Effector memory CD4-positive, alpha-beta T cell (primary cell): ENCODE results near the gene BACH1.

Experiments
- DNase-seq, 3 donors: peaks; one replicate each; pipeline ENCODE4 v3.0.0-alpha.2; 2020
- H3K27ac ChIP-seq: 2 replicates; pipeline ENCODE4 v1.7.0; 2013; ENCODE audit warnings: mild to moderate bottlenecking, low read length, moderate library complexity; ENCODE audit not compliant: insufficient read depth, poor library complexity, severe bottlenecking
- H3K27me3 ChIP-seq: replicated peaks from 2 replicates; pipeline ENCODE4 v1.7.0; 2013; ENCODE audit warnings: mild to moderate bottlenecking, low read length; ENCODE audit not compliant: insufficient read depth, control insufficient read depth, poor library complexity, severe bottlenecking
- H3K36me3 ChIP-seq: 2 replicates; pipeline ENCODE4 v1.7.0; 2013; ENCODE audit warnings: mild to moderate bottlenecking, low read length, moderate library complexity; ENCODE audit not compliant: control insufficient read depth, insufficient read depth
- H3K4me1 ChIP-seq: 2 replicates; pipeline ENCODE4 v1.7.0; 2013; ENCODE audit warnings: low read length, mild to moderate bottlenecking; ENCODE audit not compliant: control insufficient read depth, insufficient read depth, poor library complexity, severe bottlenecking
- H3K4me3 ChIP-seq: 2 replicates; pipeline ENCODE4 v1.7.0; 2013; ENCODE audit warnings: low read length, low read depth, mild to moderate bottlenecking; ENCODE audit not compliant: insufficient read depth, poor library complexity, severe bottlenecking
- H3K9me3 ChIP-seq: 2 replicates; pipeline ENCODE4 v1.7.0; 2013; ENCODE audit warnings: mild to moderate bottlenecking, low read length, moderate library complexity; ENCODE audit not compliant: control insufficient read depth

BACH1 gene

GRCh38 chr21:29321932-29322928 is 23.5 kb downstream of the BACH1 start:
- no peaks in the 10 kb centered on the region for H3K36me3 ChIP-seq
- H3K27ac ChIP-seq = no peak overlapping the region

GRCh38 chr21:29323189-29323588 is 24.5 kb downstream of the BACH1 start:
- H3K9me3 ChIP-seq = no peaks in the 10 kb centered on the region
- H3K36me3 ChIP-seq = no peaks in the 10 kb centered on the region

More at GRCh38 chr21:29321932-29322928, 23.5 kb downstream of the BACH1 start:
- Histone ChIP-seq H3K4me3 (no peak overlapping the region), H3K9me3 (no peaks in the 10 kb centered on the region), H3K27me3 (no peaks in the 10 kb centered on the region), H3K4me1 (no peaks in the 10 kb centered on the region)
- no peak for DNase-seq

GRCh38 chr21:29326914-29327554 is 28.3 kb downstream of the BACH1 start:
- H3K9me3 ChIP-seq = no peaks in the 10 kb centered on the region
- H3K4me1 ChIP-seq = no peaks in the 10 kb centered on the region
- no peak overlapping the region for H3K4me3 ChIP-seq
- H3K27me3 ChIP-seq = no peaks in the 10 kb centered on the region
- DNase-seq = no peak
- no peak overlapping the region for H3K27ac ChIP-seq
- H3K36me3 ChIP-seq = peaks cover 10% of the 10 kb centered on the region

More at GRCh38 chr21:29323189-29323588, 24.5 kb downstream of the BACH1 start:
- DNase-seq = no peak
- Histone ChIP-seq H3K4me1 (no peaks in the 10 kb centered on the region), H3K27me3 (no peaks in the 10 kb centered on the region), H3K4me3 (no peak overlapping the region), H3K27ac (no peak overlapping the region)

GRCh38 chr21:29329406-29329805 is 30.7 kb downstream of the BACH1 start:
- DNase-seq = no peak
- H3K4me3 ChIP-seq = no peak overlapping the region
- no peak overlapping the region for H3K27ac ChIP-seq
- peaks cover 12% of the 10 kb centered on the region for H3K36me3 ChIP-seq
- H3K27me3 ChIP-seq = no peaks in the 10 kb centered on the region
- no peaks in the 10 kb centered on the region for H3K9me3 ChIP-seq
- no peaks in the 10 kb centered on the region for H3K4me1 ChIP-seq

DNA sequence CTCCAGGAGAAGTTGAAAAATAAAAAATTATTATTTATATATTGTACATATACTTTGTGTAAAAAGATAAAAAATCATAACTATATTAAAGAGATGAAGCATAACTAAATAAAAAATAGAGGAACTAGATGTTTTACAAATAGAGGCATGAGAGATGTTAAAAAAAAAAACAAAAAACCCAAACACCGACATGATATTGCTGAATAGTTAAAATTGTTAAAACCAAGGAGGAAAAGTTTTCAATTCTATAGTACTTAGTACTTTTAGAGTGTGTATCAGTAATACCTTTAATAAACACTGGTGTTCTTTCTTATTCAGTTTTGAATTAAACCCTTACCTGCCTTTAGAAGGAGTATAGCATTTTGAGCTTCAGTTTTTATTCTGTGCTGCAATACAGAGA is 32.1 kb downstream of the BACH1 start:
- Histone ChIP-seq H3K27me3 (no peaks in the 10 kb centered on the region), H3K4me1 (no peaks in the 10 kb centered on the region), H3K4me3 (no peak overlapping the region), H3K27ac (no peak overlapping the region), H3K36me3 (peaks cover 12% of the 10 kb centered on the region), H3K9me3 (no peaks in the 10 kb centered on the region)
- no peak for DNase-seq

DNA sequence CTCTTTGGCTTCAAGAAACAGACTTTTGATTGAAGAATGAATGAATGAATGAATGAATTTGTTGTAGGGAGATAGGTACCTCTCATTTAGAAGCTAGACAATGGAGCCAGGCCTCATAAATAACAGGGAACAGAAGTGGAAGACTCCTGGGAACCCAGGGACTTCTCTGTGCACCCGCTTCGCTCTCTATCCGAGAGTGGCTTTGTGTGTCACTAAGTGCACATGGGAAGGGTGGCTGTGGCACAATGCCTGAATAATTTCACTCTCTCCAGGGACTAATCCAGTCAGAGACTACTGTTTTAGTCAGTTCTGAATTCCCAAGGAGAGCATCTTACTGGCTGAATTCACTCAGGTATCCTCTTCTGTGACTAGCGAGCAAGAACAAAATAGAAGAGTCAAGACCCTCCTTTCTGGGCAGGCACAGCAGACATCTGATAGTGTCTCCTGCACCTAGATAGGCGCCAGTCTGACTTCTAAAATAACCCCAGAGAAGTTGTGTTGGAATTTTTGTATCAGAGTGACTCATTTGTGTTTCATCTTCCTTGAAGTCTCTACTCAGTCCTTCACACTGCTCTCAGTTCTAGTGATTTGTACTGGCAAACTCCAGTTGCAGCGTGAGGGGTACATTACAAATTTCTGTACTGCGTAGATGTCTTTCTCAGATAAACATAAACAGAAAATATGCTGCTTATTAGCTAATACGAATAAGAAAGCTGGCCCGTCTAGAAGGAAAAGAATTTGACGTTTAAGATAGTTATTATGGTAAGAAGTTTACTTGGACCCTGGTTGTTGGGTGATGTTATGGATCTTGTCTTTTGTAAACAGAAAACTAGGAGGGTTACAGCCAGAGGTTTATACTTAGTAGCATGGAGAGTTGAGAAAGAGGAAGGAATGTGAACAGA is 34.0 kb downstream of the BACH1 start:
- DNase-seq = no peak
- H3K27ac ChIP-seq = no peak overlapping the region
- no peaks in the 10 kb centered on the region for H3K4me1 ChIP-seq
- no peak overlapping the region for H3K4me3 ChIP-seq
- peaks cover 12% of the 10 kb centered on the region for H3K36me3 ChIP-seq
- no peaks in the 10 kb centered on the region for H3K27me3 ChIP-seq
- no peaks in the 10 kb centered on the region for H3K9me3 ChIP-seq

DNA sequence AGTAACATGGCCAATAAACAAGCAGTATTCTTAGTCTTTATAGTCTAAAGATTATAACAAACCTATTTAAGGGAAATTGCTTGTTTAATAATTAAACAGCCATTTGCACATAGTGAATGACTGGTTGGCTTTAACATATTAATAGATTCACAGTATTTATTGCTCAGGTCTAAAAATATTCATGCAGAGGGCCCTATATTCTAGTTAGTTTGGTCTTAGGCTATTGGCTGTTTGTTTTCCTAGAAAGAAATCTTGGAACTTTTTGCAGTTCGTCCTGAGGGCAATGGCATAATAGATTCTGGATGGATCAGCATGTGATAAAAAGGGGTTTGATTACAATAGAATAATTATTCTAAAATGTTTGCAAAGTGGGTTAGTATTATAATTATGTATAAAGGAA is 34.7 kb downstream of the BACH1 start:
- Histone ChIP-seq H3K4me3 (no peak overlapping the region), H3K36me3 (peaks cover 12% of the 10 kb centered on the region), H3K27ac (no peak overlapping the region), H3K27me3 (no peaks in the 10 kb centered on the region), H3K9me3 (no peaks in the 10 kb centered on the region), H3K4me1 (no peaks in the 10 kb centered on the region)
- no peak for DNase-seq

DNA sequence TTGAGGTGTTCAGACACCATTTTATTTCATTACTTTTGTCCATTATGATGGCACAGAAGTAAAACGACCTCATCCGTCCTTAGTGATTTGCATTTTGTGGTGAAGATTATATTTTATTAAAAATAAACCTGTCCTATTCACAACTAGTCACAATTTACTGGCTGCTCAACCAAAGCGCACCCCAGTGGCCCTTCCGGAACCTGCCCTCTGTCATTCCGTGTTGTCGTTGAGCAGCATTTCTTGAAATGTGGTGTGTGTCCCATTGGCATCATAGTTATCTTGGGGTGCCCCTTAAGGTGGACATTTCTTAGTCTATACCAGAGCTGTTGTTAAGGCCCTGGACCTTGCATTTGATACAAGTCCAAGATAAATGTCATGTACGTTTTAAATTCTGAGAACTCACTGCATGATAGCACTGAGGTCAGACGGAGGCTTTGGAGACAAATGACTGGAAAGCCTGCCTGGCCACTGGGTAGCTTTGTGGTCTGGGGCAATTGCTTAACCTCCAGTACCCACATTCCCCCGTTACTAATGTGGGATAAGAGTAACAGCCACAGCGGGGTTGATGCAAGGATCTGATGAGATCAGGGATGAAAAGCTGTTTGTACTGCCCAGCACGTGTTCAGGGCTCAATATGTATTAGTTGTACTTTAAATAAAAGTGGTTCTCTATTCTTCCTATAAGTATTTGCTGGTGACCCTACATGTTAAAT is 36.2 kb downstream of the BACH1 start:
- Histone ChIP-seq H3K27ac (no peak overlapping the region), H3K4me3 (no peak overlapping the region), H3K4me1 (no peaks in the 10 kb centered on the region)

DNA sequence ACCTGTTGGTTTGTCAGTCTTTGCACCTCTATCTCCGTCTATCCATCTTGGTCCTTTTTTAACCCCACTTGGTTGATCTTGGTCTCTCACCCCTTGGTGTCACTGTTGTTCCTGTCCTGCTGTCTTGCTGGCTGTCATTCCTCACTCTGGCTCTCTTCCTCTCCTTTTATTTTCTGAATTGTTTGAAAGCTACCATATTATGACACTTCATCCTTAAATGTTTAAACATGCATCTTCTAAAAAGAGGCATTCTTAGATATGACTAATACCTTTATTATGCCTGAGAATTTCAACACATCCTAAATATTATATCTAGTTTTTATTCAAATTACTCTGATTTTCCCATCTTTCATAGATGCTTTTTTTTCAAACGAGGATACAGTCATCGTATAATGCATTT is 37.0 kb downstream of the BACH1 start:
- no peaks in the 10 kb centered on the region for H3K4me1 ChIP-seq
- H3K27ac ChIP-seq = no peak overlapping the region

More for the DNA sequence above, 36.2 kb downstream of the BACH1 start:
- peaks cover 4% of the 10 kb centered on the region for H3K36me3 ChIP-seq
- no peaks in the 10 kb centered on the region for H3K27me3 ChIP-seq
- no peaks in the 10 kb centered on the region for H3K9me3 ChIP-seq
- no peak for DNase-seq

More for the DNA sequence above, 37.0 kb downstream of the BACH1 start:
- Histone ChIP-seq H3K27me3 (no peaks in the 10 kb centered on the region), H3K4me3 (no peak overlapping the region), H3K9me3 (no peaks in the 10 kb centered on the region), H3K36me3 (peaks cover 3% of the 10 kb centered on the region)
- DNase-seq = no peak
